Hematopoietic multipotent progenitor cell treated with erythropoietin and hydrocortisone succinate and interleukin-3 and kit ligand, for 8 days (in vitro differentiated cells): Measurements from ENCODE around the gene ZNF263.

Experiments used
- DNase-seq: peaks from one replicate; pipeline ENCODE4 v3.0.0-alpha.2; 2015

The ZNF263 gene

DNA sequence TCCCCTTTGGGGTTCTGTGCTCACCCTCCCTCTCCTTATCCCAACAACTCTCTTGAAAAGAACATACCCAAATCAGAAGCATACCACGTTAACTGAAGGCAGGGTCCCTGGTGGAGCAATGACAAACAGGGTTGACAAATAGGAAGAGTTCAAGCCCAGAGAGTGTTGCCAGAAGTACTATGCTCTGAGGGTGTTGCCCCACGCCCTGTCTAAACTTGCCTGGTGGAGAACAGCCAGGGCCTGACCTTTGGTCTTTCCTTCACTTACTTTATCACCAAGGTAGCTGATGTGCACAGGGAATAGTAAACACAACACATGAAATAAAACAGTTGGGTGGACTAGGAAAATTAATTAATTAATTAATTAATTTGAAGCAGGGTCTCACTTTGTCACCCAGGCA, 45.4 kb downstream of the ZNF263 start:
- no peak for DNase-seq
